GM12878 (cell line): ENCODE measurements around the gene DTX3. TPM values are rescaled to one million over a fixed set of nuclear protein-coding genes. Genes with fewer than 3 reads are reported as not detected.

Source experiments
- ATAC-seq: fragments of 200-7000 bp; cut with Tn5 transposase; 3 replicates; pipeline ENCODE4 v1.9.1; 2020; ENCODE audit warnings: mild to moderate bottlenecking, moderate library complexity
- BruUV-seq: library from RNA; stranded (reverse); fragments of 400-500 nt; replicated peaks from 2 replicates; lab custom pipeline; 2021; lab: Mats Ljungman, UMichigan
- CTCF ChIA-PET: fragments of 300-600 bp; sonication (Branson Sonifier 250); formaldehyde crosslinking; extraction: SDS; loops from one replicate; lab custom pipeline; 2021; ENCODE audit warnings: inconsistent platforms; lab: Yijun Ruan, JAX
- POLR2A ChIA-PET: fragments of 350-600 bp; formaldehyde crosslinking; extraction: SDS; loops from one replicate; lab custom pipeline; 2021; ENCODE audit warnings: inconsistent platforms; lab: Charles Lee
- RAD21 ChIA-PET: fragments of 300-600 bp; sonication (Branson Sonifier 250); formaldehyde crosslinking; loops from one replicate; lab custom pipeline; 2023; ENCODE audit warnings: antibody characterized with exemption; ENCODE audit not compliant: unreplicated experiment; lab: Charles Lee
- SMC1A ChIA-PET: fragments of 300-600 bp; sonication (Branson Sonifier 250); formaldehyde crosslinking; loops from one replicate; lab custom pipeline; 2023; ENCODE audit not compliant: unreplicated experiment, uncharacterized antibody; lab: Charles Lee
- DNase-seq: peaks from one replicate; pipeline ENCODE4 v3.0.0-alpha.2; 2011; ENCODE audit warnings: low read depth, low spot score
- FAIRE-seq: peaks from 3 replicates; lab custom pipeline; 2011; peaks lifted over from hg19 to GRCh38; lab: Jason Lieb, UNC
- H2AFZ ChIP-seq: 2 replicates; pipeline ENCODE4 v1.6.0; 2011; ENCODE audit warnings: low read depth, low read length, control low read depth; ENCODE audit not compliant: control insufficient read depth
- H3K27ac ChIP-seq: 2 replicates; pipeline ENCODE4 v1.5.1; 2011; ENCODE audit warnings: control low read depth; ENCODE audit not compliant: control insufficient read depth, insufficient read depth
- H3K27me3 ChIP-seq, 2 experiments: replicated peaks in 1 of 2; 2 replicates each; pipeline versions ENCODE4 v1.6.0 to v1.6.1; 2011; ENCODE audit warnings: low read length in 1 of 2; ENCODE audit not compliant: control insufficient read depth in 2 of 2, insufficient read depth in 2 of 2
- H3K36me3 ChIP-seq, 2 experiments: 2 replicates each; pipeline ENCODE4 v1.5.1; 2011; ENCODE audit warnings: low read length in 1 of 2; ENCODE audit not compliant: control insufficient read depth in 2 of 2, insufficient read depth in 2 of 2
- H3K4me1 ChIP-seq: 2 replicates; pipeline ENCODE4 v1.6.1; 2011; ENCODE audit warnings: mild to moderate bottlenecking, low read length, moderate library complexity, mixed read lengths; ENCODE audit not compliant: control insufficient read depth, insufficient read depth
- H3K4me2 ChIP-seq: 2 replicates; pipeline ENCODE4 v1.6.0; 2011; ENCODE audit warnings: control low read depth; ENCODE audit not compliant: control insufficient read depth, insufficient read depth
- H3K4me3 ChIP-seq: fragments of 200-600 bp; sonication (generic); 2 replicates; pipeline ENCODE4 v1.5.1; 2016
- H3K79me2 ChIP-seq: 2 replicates; pipeline ENCODE4 v1.6.0; 2011; ENCODE audit warnings: low read length; ENCODE audit not compliant: control insufficient read depth, insufficient read depth
- H3K9ac ChIP-seq: 2 replicates; pipeline ENCODE4 v1.8.0; 2011; ENCODE audit warnings: low read length, control low read depth, mixed read lengths; ENCODE audit not compliant: control insufficient read depth, insufficient read depth
- H3K9me3 ChIP-seq: replicated peaks from 3 replicates; pipeline ENCODE4 v1.5.1; 2011; ENCODE audit warnings: mild to moderate bottlenecking, low read length; ENCODE audit not compliant: control insufficient read depth, insufficient read depth
- H4K20me1 ChIP-seq: 2 replicates; pipeline ENCODE4 v1.6.0; 2011; ENCODE audit not compliant: control insufficient read depth, insufficient read depth
- CHD1 ChIP-seq: IDR thresholded peaks from 2 replicates; pipeline ENCODE4 v1.6.1; 2012; ENCODE audit warnings: low read depth, low read length, improper control_type of control experiment
- CHD4 ChIP-seq: fragments of 200-600 bp; sonication (generic); IDR thresholded peaks from 2 replicates; pipeline ENCODE4 v1.6.1; 2016; ENCODE audit warnings: mild to moderate bottlenecking
- FOXK2 ChIP-seq: fragments of 450-650 bp; IDR thresholded peaks from 2 replicates; pipeline ENCODE4 v1.6.1; 2017; ENCODE audit warnings: mild to moderate bottlenecking, moderate library complexity
- HDAC6 ChIP-seq: fragments of 200-600 bp; sonication (generic); IDR thresholded peaks from one replicate; pipeline ENCODE4 v1.8.0; 2017; ENCODE audit warnings: antibody characterized with exemption; ENCODE audit not compliant: unreplicated experiment
- MYB ChIP-seq: fragments of 150-350 bp; IDR thresholded peaks from 2 replicates; pipeline ENCODE4 v1.6.1; 2014; ENCODE audit warnings: mild to moderate bottlenecking, low read depth, low read length, borderline replicate concordance
- RAD21 ChIP-seq: IDR thresholded peaks from 2 replicates; pipeline ENCODE4 v1.6.1; 2011; ENCODE audit warnings: mild to moderate bottlenecking, low read depth, low read length, moderate library complexity; ENCODE audit not compliant: insufficient read depth
- RUNX3 ChIP-seq: IDR thresholded peaks from 2 replicates; pipeline ENCODE4 v1.6.1; 2012; ENCODE audit warnings: low read length, inconsistent platforms
- STAT1 ChIP-seq: fragments of 450-650 bp; conservative IDR thresholded peaks from 2 replicates; pipeline ENCODE4 v1.6.1; 2014; ENCODE audit warnings: antibody characterized with exemption, mild to moderate bottlenecking
- TAF1 ChIP-seq: IDR thresholded peaks from 2 replicates; pipeline ENCODE4 v1.6.1; 2011; ENCODE audit warnings: mild to moderate bottlenecking, low read depth, low read length, borderline replicate concordance
- ZNF217 ChIP-seq: fragments of 450-650 bp; IDR thresholded peaks from 2 replicates; pipeline ENCODE4 v1.6.1; 2017; ENCODE audit warnings: antibody characterized with exemption, mild to moderate bottlenecking
- WGBS: methylation state at CpG from one replicate; pipeline ENCODE4 v1.1.6; 2016; ENCODE audit warnings: low lambda C conversion rate; ENCODE audit not compliant: insufficient replicate concordance, insufficient coverage; ENCODE audit errors: missing lambda C conversion rate; 5-methylcytosine and 5-hydroxymethylcytosine counted together
- in situ Hi-C: fragments of 300-500 bp; cut with MboI; formaldehyde crosslinking; loops from 9 replicates; pipeline ENCODE4 v1.14.3; 2018; ENCODE audit warnings: mixed read lengths
- intact Hi-C: fragments of 100-400 bp; cut with micrococcal nuclease; formaldehyde crosslinking; loops from one replicate; pipeline ENCODE4 v1.14.2; 2022; ENCODE audit not compliant: unreplicated experiment
- polyA plus RNA-seq, 11 experiments: library from polyadenylated mRNA; depleted of rRNA in 4 of 11; unstranded in 6 of 11; stranded (reverse) in 5 of 11; fragments of >200 nt; fragmentation: Nextera tagmentation in 4 of 11; fragmentation: Illumina TruSeq in 1 of 11; extraction: Ambion mirVana in 4 of 11; extraction: Trizol in 1 of 11; gene quantifications; 1 replicate in 1 of 11; 2 replicates in 10 of 11; pipeline versions ENCODE4 v1.2.1 to v1.2.3, GENCODE V29; 2011 to 2016; ENCODE audit warnings: inconsistent platforms in 2 of 11, missing spikeins in 2 of 11, low read depth in 1 of 11
- total RNA-seq, 4 experiments: library from RNA; depleted of rRNA in 3 of 4; stranded (reverse); fragments of >200 nt in 3 of 4; fragmentation: Illumina TruSeq in 1 of 4; extraction: Trizol in 1 of 4; gene quantifications; 2 replicates each; pipeline versions ENCODE4 v1.2.1 to v1.2.3, GENCODE V29; 2013 to 2021
- TF ChIP-seq, protein P1 (sequence below): IDR thresholded peaks from 2 replicates; pipeline ENCODE4 v1.6.1; 2012; ENCODE audit warnings: mild to moderate bottlenecking, low read depth, low read length
- TF ChIP-seq, protein P2 (sequence below): IDR thresholded peaks from 2 replicates; pipeline ENCODE4 v1.6.1; 2012; ENCODE audit warnings: improper control_type of control experiment, low read depth, low read length; ENCODE audit not compliant: insufficient replicate concordance
- TF ChIP-seq, protein P3 (sequence below): fragments of 450-650 bp; IDR thresholded peaks from 2 replicates; pipeline ENCODE4 v1.6.1; 2017; ENCODE audit warnings: antibody characterized with exemption, mild to moderate bottlenecking, moderate library complexity

The DTX3 gene
- total and polyA plus RNA-seq, 10 of the 15 experiments (the other 5 are each of a cell fraction or from before 2014, with no cell fraction given) = 1.1 to 13.6 (median 5.6) TPM

DNA sequence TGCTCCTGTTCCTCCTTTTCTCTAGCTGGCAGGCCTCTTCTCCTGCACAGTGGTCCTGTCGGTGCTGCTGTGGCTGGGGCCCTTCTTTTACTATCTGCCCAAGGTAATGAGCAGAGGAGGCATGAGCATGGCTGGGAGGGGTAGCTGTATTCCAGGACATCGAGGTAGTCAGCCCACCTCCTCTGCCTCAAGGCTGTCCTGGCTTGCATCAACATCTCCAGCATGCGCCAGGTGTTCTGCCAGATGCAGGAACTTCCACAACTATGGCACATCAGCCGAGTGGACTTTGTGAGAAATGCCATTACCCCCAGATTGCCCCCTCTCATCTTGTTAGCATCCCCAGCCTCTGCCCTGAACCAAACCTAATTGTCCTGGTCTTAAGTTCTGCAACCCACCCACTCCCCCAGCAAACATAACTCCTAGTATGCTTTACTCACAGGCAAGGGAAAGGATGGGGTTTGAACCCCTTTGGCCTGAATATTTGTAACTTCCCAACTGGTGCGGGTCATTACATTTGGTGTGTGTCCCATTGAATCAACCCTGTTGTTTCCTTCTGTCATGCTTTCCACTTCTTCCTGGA lies 19.3 kb downstream of the DTX3 start:
- ChIA-PET CTCF (interaction anchor here (2.3 to 7.8 kb wide), 2 partner anchors 10 to 41 kb away, joined by 12 to 119 read pairs; no protein-coding TSS in a partner anchor), RAD21 (interaction anchor here (2.0 kb wide), 1 partner anchor 41 kb away, joined by 12 read pairs; no protein-coding TSS in a partner anchor), POLR2A (no interaction called here), SMC1A (no interaction called here)
- H4K20me1 ChIP-seq = no peaks in the 10 kb centered on the region
- no peak overlapping the region for H3K4me2 ChIP-seq
- no peak overlapping the region for H3K27ac ChIP-seq
- no peaks in the 10 kb centered on the region for H3K9me3 ChIP-seq
- intact Hi-C loops = loop anchor here (5.0 kb wide), 1 partner anchor 167 kb away; the partner anchor contains the start of genes GLI1 and INHBE
- H3K9ac ChIP-seq = no peak overlapping the region
- H3K79me2 ChIP-seq = no peaks in the 10 kb centered on the region
- in situ Hi-C loops = no loop called here
- FAIRE-seq (no peak), DNase-seq (no peak), ATAC-seq (no peak)
- no peaks in the 10 kb centered on the region for H3K36me3 ChIP-seq
- H3K4me1 ChIP-seq = peaks cover 6% of the 10 kb centered on the region
- BruUV-seq = no TSS peak
- 28% methylated on average over 5 of the region's 5 CpGs for WGBS
- no peak overlapping the region for H2AFZ ChIP-seq
- H3K4me3 ChIP-seq = no peak overlapping the region
- H3K27me3 ChIP-seq = peaks cover 33 to 39% of the 10 kb centered on the region in 2 experiments; a peak in 3 of 4 replicates
- no peak for TF ChIP-seq FOXK2
- no peak for TF ChIP-seq MYB
- TF ChIP-seq RAD21 = no peak
- TF ChIP-seq, protein P1, sequence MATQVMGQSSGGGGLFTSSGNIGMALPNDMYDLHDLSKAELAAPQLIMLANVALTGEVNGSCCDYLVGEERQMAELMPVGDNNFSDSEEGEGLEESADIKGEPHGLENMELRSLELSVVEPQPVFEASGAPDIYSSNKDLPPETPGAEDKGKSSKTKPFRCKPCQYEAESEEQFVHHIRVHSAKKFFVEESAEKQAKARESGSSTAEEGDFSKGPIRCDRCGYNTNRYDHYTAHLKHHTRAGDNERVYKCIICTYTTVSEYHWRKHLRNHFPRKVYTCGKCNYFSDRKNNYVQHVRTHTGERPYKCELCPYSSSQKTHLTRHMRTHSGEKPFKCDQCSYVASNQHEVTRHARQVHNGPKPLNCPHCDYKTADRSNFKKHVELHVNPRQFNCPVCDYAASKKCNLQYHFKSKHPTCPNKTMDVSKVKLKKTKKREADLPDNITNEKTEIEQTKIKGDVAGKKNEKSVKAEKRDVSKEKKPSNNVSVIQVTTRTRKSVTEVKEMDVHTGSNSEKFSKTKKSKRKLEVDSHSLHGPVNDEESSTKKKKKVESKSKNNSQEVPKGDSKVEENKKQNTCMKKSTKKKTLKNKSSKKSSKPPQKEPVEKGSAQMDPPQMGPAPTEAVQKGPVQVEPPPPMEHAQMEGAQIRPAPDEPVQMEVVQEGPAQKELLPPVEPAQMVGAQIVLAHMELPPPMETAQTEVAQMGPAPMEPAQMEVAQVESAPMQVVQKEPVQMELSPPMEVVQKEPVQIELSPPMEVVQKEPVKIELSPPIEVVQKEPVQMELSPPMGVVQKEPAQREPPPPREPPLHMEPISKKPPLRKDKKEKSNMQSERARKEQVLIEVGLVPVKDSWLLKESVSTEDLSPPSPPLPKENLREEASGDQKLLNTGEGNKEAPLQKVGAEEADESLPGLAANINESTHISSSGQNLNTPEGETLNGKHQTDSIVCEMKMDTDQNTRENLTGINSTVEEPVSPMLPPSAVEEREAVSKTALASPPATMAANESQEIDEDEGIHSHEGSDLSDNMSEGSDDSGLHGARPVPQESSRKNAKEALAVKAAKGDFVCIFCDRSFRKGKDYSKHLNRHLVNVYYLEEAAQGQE = no peak
- TF ChIP-seq CHD4 = no peak
- TF ChIP-seq, protein P2, sequence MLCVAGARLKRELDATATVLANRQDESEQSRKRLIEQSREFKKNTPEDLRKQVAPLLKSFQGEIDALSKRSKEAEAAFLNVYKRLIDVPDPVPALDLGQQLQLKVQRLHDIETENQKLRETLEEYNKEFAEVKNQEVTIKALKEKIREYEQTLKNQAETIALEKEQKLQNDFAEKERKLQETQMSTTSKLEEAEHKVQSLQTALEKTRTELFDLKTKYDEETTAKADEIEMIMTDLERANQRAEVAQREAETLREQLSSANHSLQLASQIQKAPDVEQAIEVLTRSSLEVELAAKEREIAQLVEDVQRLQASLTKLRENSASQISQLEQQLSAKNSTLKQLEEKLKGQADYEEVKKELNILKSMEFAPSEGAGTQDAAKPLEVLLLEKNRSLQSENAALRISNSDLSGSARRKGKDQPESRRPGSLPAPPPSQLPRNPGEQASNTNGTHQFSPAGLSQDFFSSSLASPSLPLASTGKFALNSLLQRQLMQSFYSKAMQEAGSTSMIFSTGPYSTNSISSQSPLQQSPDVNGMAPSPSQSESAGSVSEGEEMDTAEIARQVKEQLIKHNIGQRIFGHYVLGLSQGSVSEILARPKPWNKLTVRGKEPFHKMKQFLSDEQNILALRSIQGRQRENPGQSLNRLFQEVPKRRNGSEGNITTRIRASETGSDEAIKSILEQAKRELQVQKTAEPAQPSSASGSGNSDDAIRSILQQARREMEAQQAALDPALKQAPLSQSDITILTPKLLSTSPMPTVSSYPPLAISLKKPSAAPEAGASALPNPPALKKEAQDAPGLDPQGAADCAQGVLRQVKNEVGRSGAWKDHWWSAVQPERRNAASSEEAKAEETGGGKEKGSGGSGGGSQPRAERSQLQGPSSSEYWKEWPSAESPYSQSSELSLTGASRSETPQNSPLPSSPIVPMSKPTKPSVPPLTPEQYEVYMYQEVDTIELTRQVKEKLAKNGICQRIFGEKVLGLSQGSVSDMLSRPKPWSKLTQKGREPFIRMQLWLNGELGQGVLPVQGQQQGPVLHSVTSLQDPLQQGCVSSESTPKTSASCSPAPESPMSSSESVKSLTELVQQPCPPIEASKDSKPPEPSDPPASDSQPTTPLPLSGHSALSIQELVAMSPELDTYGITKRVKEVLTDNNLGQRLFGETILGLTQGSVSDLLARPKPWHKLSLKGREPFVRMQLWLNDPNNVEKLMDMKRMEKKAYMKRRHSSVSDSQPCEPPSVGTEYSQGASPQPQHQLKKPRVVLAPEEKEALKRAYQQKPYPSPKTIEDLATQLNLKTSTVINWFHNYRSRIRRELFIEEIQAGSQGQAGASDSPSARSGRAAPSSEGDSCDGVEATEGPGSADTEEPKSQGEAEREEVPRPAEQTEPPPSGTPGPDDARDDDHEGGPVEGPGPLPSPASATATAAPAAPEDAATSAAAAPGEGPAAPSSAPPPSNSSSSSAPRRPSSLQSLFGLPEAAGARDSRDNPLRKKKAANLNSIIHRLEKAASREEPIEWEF = no peak
- TF ChIP-seq, protein P3, sequence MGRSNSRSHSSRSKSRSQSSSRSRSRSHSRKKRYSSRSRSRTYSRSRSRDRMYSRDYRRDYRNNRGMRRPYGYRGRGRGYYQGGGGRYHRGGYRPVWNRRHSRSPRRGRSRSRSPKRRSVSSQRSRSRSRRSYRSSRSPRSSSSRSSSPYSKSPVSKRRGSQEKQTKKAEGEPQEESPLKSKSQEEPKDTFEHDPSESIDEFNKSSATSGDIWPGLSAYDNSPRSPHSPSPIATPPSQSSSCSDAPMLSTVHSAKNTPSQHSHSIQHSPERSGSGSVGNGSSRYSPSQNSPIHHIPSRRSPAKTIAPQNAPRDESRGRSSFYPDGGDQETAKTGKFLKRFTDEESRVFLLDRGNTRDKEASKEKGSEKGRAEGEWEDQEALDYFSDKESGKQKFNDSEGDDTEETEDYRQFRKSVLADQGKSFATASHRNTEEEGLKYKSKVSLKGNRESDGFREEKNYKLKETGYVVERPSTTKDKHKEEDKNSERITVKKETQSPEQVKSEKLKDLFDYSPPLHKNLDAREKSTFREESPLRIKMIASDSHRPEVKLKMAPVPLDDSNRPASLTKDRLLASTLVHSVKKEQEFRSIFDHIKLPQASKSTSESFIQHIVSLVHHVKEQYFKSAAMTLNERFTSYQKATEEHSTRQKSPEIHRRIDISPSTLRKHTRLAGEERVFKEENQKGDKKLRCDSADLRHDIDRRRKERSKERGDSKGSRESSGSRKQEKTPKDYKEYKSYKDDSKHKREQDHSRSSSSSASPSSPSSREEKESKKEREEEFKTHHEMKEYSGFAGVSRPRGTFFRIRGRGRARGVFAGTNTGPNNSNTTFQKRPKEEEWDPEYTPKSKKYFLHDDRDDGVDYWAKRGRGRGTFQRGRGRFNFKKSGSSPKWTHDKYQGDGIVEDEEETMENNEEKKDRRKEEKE = no peak
- TF ChIP-seq RUNX3 = no peak
- TF ChIP-seq ZNF217 = no peak
- TF ChIP-seq CHD1 = no peak
- no peak for TF ChIP-seq STAT1
- TF ChIP-seq TAF1 = no peak
- no peak for TF ChIP-seq HDAC6
